H1 (cell line): ENCODE data around the gene GPR26.

ENCODE experiments used
- ATF2 ChIP-seq: IDR thresholded peaks from 2 replicates; pipeline ENCODE4 v1.6.1; 2012; ENCODE audit warnings: low read length, inconsistent platforms
- CTCF ChIP-seq, 3 experiments: IDR thresholded peaks; 1 replicate in 2 of 3; 2 replicates in 1 of 3; pipeline versions ENCODE4 v1.5.1 to v1.6.1; 2011; ENCODE audit warnings: low read length in 3 of 3, mild to moderate bottlenecking in 3 of 3, inconsistent platforms in 2 of 3, low read depth in 1 of 3, moderate library complexity in 1 of 3; ENCODE audit not compliant: insufficient read depth in 1 of 3; ENCODE audit errors: control extremely low read depth in 1 of 3
- EP300 ChIP-seq, 2 experiments: IDR thresholded peaks; 1 replicate in 1 of 2; 2 replicates in 1 of 2; pipeline ENCODE4 v1.6.1; 2011 to 2012; ENCODE audit warnings: low read depth in 2 of 2, low read length in 2 of 2, mild to moderate bottlenecking in 2 of 2, borderline replicate concordance in 1 of 2, inconsistent platforms in 1 of 2, moderate library complexity in 1 of 2
- POLR2A ChIP-seq, 2 experiments: IDR thresholded peaks; 1 replicate in 1 of 2; 2 replicates in 1 of 2; pipeline ENCODE4 v1.6.1; 2011; ENCODE audit warnings: low read depth in 2 of 2, low read length in 2 of 2, mild to moderate bottlenecking in 2 of 2; ENCODE audit errors: control extremely low read depth in 1 of 2
- SIX5 ChIP-seq: IDR thresholded peaks from 2 replicates; pipeline ENCODE4 v1.6.1; 2011; ENCODE audit warnings: mild to moderate bottlenecking, low read depth, low read length
- SUZ12 ChIP-seq: fragments of 200-600 bp; sonication (generic); IDR thresholded peaks from 2 replicates; pipeline ENCODE4 v1.6.1; 2012; ENCODE audit warnings: mild to moderate bottlenecking, inconsistent platforms, low read length, moderate library complexity, mixed read lengths

- TF ChIP-seq EP300 (IDR thresholded peaks at IDR 0.05; ENCODE audit: borderline replicate concordance in 1 of 2, low read depth in 2 of 2, low read length in 2 of 2) (no peak), SIX5 (no peak), POLR2A (IDR thresholded peaks at IDR 0.05; ENCODE audit: control extremely low read depth in 1 of 2, low read depth in 2 of 2, low read length in 2 of 2) (no peak), ATF2 (no peak), CTCF (IDR thresholded peaks at IDR 0.05; ENCODE audit: control extremely low read depth in 1 of 3, insufficient read depth in 1 of 3, low read depth in 1 of 3, low read length in 3 of 3) (no peak), SUZ12 (no peak)
These were observed 60.2 kb downstream of the GPR26 start for GRCh38 chr10:123726381-123726780.
